IPS-15b (cell line): Measurements from ENCODE around the gene LMX1A.

Source experiments
- H3K27me3 ChIP-seq: one replicate; pipeline ENCODE4 v1.6.1; 2013; ENCODE audit warnings: low read length; ENCODE audit not compliant: control insufficient read depth, insufficient read depth
- H3K36me3 ChIP-seq: one replicate; pipeline ENCODE4 v1.6.1; 2013; ENCODE audit warnings: low read length; ENCODE audit not compliant: control insufficient read depth, insufficient read depth
- H3K4me1 ChIP-seq: one replicate; pipeline ENCODE4 v1.6.1; 2013; ENCODE audit warnings: mild to moderate bottlenecking, low read length; ENCODE audit not compliant: control insufficient read depth, insufficient read depth
- H3K4me3 ChIP-seq: one replicate; pipeline ENCODE4 v1.5.1; 2013; ENCODE audit warnings: low read depth, low read length
- H3K9ac ChIP-seq: one replicate; pipeline ENCODE4 v1.6.1; 2013; ENCODE audit warnings: low read depth, mild to moderate bottlenecking, low read length
- H3K9me3 ChIP-seq: one replicate; pipeline ENCODE4 v1.6.1; 2013; ENCODE audit warnings: mild to moderate bottlenecking, low read length; ENCODE audit not compliant: control insufficient read depth, insufficient read depth

The LMX1A gene

GRCh38 chr1:165287781-165288180, 68.7 kb downstream of the LMX1A start:
- no peak overlapping the region for H3K4me3 ChIP-seq
- H3K27me3 ChIP-seq, result no peaks in the 10 kb centered on the region

DNA sequence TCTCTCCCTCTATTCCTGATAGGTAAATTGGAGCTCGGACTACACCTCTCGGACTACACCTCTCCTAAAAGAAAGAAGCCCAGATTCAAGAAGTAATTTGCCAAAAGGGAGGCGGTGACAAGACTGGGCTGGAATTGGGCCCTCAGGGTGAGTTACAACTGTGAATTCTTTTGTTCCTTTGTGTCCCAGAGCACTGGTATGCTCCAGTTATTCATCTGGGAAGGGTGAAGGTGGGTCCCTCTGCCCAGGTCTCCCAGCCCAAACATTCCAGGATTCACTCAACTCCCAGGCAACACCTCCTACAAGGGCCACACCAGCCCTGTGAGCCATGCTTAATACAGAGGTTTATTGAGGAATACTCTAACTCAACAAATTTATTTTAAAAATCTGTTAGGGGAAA, 69.2 kb downstream of the LMX1A start:
- no peak overlapping the region for H3K9ac ChIP-seq
- H3K27me3 ChIP-seq, result no peaks in the 10 kb centered on the region
- H3K36me3 ChIP-seq, result no peaks in the 10 kb centered on the region
- H3K9me3 ChIP-seq, result peaks cover 4% of the 10 kb centered on the region
- peaks cover 2% of the 10 kb centered on the region for H3K4me1 ChIP-seq
- H3K4me3 ChIP-seq, result no peak overlapping the region

More at GRCh38 chr1:165287781-165288180, 68.7 kb downstream of the LMX1A start:
- peaks cover 4% of the 10 kb centered on the region for H3K9me3 ChIP-seq
- no peaks in the 10 kb centered on the region for H3K36me3 ChIP-seq
- no peak overlapping the region for H3K9ac ChIP-seq
- peaks cover 2% of the 10 kb centered on the region for H3K4me1 ChIP-seq

DNA sequence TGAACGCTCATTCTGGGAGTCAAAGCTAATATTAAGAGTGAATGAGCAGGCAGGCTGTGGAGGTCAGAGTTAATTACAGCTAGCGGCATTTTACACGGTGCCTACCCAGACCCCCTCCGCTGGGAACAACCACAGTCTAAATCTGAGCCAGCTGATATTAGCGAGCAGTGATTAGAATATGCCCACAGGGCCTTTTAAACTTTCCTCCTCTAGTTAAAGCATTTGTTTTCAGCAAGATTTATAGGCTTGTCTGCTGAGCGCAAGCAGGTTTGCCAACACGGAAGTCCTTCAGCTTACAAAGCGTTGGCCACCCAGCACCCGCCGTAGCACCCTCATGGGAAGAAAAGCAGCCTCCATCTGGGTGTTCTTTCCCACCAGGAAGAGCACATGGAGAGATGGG, 72.1 kb downstream of the LMX1A start:
- Histone ChIP-seq H3K27me3 (no peaks in the 10 kb centered on the region), H3K4me3 (no peak overlapping the region), H3K9me3 (no peaks in the 10 kb centered on the region), H3K4me1 (peaks cover 10% of the 10 kb centered on the region), H3K9ac (no peak overlapping the region), H3K36me3 (no peaks in the 10 kb centered on the region)

DNA sequence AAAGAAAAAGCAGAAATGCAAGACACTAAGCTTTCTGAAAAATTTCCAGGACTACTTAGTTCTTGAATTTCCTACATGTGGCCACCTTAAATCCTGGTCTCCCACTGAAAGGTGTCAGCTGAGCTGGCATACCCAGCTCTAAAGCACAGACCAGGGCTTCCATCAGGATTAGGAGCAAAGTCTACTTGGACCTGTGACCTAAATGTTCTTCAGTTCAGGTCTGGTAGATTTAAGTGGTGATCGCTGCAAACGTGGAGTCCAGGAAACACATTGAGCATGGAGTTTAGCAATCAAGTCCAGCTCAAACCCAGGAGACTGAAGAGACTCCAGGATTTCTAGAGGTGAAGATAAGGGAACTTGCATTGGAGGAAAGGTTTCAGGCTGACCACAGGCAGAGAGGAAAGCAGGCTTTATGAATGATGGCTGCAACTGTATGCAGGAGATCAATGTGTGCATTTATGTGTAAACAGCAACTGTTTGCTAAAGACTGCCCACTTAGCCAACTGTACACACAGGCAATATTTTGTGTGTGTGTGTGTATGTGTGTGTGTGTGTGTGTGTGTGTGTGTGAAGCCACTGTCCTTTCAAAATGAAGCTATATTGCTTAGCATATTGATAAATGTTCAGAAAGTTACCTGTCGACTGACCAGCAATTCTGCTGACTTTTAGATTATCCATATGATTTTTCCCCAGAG, 75.2 kb downstream of the LMX1A start:
- Histone ChIP-seq H3K36me3 (no peaks in the 10 kb centered on the region), H3K9me3 (no peaks in the 10 kb centered on the region), H3K9ac (no peak overlapping the region), H3K4me1 (peaks cover 8% of the 10 kb centered on the region), H3K4me3 (no peak overlapping the region), H3K27me3 (peaks cover 6% of the 10 kb centered on the region)

DNA sequence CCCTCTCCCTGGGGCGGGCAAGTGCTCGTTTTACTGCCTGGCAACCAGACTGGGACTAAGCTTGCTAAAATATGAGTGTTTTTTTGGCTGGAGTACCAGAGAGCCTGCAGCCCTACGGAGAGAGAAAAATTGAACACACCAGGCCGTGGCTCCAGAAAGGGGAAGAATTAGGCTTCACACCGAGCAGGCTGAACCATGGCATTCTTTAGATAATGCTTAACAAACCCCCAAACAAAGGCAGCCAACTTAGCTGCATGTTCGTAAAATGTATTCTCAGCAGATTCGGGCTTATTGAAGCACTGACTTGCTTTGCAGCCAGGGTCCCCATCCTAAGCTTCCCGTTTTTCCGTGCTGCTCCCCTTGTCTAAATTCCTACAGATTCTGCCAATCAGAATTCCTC, 76.6 kb downstream of the LMX1A start:
- H3K4me1 ChIP-seq, result peaks cover 13% of the 10 kb centered on the region

DNA sequence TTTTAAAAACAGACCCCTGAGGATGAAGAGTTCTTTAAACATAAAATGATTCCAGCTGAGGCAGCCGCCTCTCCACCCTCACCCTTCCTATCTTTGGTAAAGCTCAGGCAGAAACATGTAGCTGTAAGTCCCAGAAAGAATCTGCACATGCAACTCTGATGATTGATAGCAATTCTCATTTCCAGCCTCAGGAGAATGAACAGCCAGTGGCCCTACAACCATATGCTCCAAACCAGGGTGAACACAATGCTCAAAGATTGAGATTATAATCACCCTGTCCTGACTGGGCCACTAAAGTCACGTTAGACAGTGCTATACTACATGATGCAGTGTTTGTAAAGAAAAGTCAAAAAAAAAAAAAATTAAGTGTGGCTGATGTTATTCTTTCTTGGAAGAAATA, 80.2 kb downstream of the LMX1A start:
- Histone ChIP-seq H3K4me1 (peaks cover 13% of the 10 kb centered on the region), H3K9ac (no peak overlapping the region), H3K9me3 (no peaks in the 10 kb centered on the region), H3K27me3 (peaks cover 6% of the 10 kb centered on the region), H3K4me3 (no peak overlapping the region), H3K36me3 (no peaks in the 10 kb centered on the region)

More for the DNA sequence above, 76.6 kb downstream of the LMX1A start:
- Histone ChIP-seq H3K27me3 (peaks cover 6% of the 10 kb centered on the region), H3K4me3 (peak overlapping the region; percentile 14), H3K9me3 (no peaks in the 10 kb centered on the region), H3K36me3 (no peaks in the 10 kb centered on the region), H3K9ac (no peak overlapping the region)

- peaks cover 6% of the 10 kb centered on the region for H3K4me1 ChIP-seq
- H3K9ac ChIP-seq, result no peak overlapping the region
- no peaks in the 10 kb centered on the region for H3K36me3 ChIP-seq
- no peaks in the 10 kb centered on the region for H3K27me3 ChIP-seq
- no peak overlapping the region for H3K4me3 ChIP-seq
- no peaks in the 10 kb centered on the region for H3K9me3 ChIP-seq
Observed at GRCh38 chr1:165265196-165265838, 91.2 kb downstream of the LMX1A start.

DNA sequence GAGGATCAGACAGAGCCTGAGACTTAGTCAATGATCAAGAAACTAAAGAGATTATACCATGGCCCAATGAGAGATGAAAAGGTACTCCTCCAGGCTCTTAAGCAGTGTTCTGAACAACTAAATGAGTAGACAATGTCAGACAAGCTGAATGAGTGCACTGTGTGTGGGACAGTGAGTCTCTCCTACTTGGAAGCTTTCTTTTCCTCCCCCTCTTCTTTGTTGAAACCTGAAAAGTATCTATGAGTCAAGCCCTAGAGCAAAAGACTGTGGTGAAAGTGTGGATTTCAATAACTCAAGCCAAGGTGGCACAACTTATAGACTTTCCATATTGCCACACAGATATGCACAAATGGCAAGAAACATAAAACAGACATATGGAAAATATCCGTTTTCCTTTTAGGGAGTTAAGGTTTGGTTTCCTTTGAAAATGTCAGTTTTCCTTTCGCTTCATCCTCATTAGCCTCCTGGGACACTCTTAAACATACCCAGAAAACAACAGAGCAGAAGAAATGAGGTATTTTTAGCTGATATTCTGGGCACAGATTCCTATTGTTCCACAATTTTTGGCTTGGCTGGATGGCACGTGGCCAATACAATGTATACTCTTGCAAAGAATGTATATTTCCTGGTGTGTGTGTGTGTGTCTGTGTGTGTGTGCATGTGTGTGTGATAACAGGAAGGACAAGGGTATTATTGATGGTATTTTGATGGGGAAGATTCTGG, 96.6 kb downstream of the LMX1A start:
- no peak overlapping the region for H3K9ac ChIP-seq
- no peak overlapping the region for H3K4me3 ChIP-seq
- no peaks in the 10 kb centered on the region for H3K4me1 ChIP-seq
- peaks cover 8% of the 10 kb centered on the region for H3K27me3 ChIP-seq
- H3K36me3 ChIP-seq, result no peaks in the 10 kb centered on the region
- H3K9me3 ChIP-seq, result no peaks in the 10 kb centered on the region

GRCh38 chr1:165259236-165259635, 97.3 kb downstream of the LMX1A start:
- no peaks in the 10 kb centered on the region for H3K36me3 ChIP-seq
- H3K27me3 ChIP-seq, result peaks cover 11% of the 10 kb centered on the region
- H3K9ac ChIP-seq, result no peak overlapping the region
- H3K4me1 ChIP-seq, result peaks cover 2% of the 10 kb centered on the region
- H3K9me3 ChIP-seq, result no peaks in the 10 kb centered on the region
- H3K4me3 ChIP-seq, result no peak overlapping the region

DNA sequence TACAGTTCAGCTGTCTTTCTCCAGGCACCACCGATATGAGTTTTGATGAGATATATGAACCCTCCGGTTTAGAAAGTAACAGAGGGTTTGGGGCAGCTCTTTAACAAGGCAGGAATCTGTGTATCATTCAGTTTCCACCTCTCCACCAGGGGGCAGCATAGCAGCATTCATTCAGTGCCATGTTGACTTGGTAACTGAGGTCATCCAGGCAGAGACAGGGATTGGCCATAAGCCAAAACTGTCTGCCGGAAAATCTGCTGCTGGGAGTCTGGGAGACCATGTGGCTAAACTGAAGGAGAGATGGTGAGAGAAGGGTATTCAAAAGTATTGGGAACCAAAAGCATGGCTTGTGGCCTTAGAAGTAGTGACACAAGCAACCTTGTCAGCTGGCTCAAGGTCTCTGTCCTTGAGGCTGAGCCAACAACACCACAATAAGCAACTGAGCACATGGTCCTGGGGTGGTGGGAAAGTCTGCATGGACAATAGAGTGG, 98.5 kb downstream of the LMX1A start:
- Histone ChIP-seq H3K4me1 (peaks cover 5% of the 10 kb centered on the region), H3K9me3 (no peaks in the 10 kb centered on the region), H3K27me3 (peaks cover 11% of the 10 kb centered on the region), H3K4me3 (no peak overlapping the region), H3K9ac (no peak overlapping the region), H3K36me3 (no peaks in the 10 kb centered on the region)

DNA sequence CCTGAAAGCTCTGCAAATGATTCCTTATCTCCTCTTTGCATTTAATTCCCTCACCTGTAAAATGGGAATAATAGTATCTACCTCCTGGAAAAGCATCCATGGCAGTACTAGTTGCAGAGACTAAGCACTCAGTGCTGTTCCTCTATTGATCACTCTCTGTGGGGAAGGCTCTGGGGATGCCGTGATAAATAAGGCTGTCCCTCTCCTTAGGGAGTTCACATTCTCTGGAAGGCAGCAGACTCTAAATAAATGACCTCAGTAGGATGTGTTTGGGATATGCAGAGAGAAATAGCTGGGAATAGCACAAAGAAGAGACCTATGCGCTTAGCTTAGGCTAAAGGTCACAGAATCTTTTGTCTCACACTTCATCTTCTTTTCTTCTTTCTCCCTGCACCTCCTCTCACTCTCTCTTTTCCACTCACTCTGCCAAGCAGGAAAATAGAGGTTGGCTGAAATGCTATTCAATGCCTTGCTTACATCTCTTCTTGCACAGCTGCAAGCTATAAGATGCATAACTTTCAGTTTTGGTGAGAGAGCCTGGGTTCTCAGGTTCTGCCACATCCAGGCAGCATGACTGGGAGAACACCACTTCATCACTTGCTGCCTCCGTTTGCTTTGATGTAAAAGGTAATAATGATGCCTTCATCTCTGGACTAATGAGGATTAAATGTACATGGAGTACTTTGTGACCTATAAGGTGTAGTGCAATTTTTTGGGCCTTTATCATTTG, 101.5 kb downstream of the LMX1A start:
- no peak overlapping the region for H3K9ac ChIP-seq
- H3K4me3 ChIP-seq, result no peak overlapping the region
- peaks cover 7% of the 10 kb centered on the region for H3K4me1 ChIP-seq
- peaks cover 11% of the 10 kb centered on the region for H3K27me3 ChIP-seq
- no peaks in the 10 kb centered on the region for H3K36me3 ChIP-seq
- no peaks in the 10 kb centered on the region for H3K9me3 ChIP-seq
